ENCODE results near the gene ZNF488.

ZNF488 gene

DNA sequence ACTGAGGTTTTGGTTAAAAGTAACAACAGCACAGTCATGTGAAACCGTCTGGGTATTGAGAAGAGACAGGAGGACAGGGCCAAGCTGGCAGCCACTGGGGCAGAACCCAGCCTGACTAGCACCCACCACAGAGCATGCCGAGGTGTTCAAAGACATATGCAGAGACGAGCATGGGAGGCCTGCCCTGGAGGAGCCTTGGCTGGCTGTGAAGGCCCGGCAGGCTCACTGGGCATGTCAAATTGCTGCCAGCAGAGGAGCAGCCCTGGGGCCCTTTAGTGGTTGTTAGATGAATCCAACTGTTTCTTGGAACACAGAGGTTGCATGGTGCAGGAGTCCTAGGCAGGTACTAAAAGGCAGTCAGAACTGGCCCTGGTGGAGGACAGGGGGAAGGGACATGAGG lies 66.8 kb downstream of the ZNF488 start:
- Mint-ChIP-seq H3K36me3 (ENCODE audit: low read depth) (no peaks in the 10 kb centered on the region), H3K4me1 (ENCODE audit: low read depth) (peaks cover under 1% of the 10 kb centered on the region), H3K4me3 (no peak overlapping the region), H3K27ac (no peak overlapping the region), H3K27me3 (no peaks in the 10 kb centered on the region), H3K9me3 (no peaks in the 10 kb centered on the region)
- DNase-seq: peak; percentile 16

DNA sequence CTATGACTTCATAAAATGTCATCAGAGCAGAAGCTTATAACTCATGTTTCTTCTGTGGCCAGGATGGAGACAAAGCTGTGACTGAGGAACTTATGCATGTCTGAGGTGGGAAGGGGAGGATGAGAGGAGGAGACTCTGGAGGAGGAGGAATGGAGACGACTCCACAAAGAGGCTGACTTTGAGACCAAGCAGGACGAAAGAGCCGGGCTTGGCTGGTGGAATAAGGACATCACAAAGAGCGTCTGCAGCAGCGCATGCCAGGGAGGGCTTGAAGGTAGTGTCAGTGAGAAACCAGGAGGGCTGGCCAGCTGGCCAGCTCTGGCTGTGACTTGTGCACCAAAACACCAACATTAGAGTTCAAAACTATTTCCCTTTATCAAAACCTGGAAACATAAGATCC lies 68.0 kb downstream of the ZNF488 start:
- H3K4me3 Mint-ChIP-seq: no peak overlapping the region
- peaks cover 12% of the 10 kb centered on the region for H3K4me1 Mint-ChIP-seq (ENCODE audit: low read depth)
- no peaks in the 10 kb centered on the region for H3K9me3 Mint-ChIP-seq
- H3K27me3 Mint-ChIP-seq: no peaks in the 10 kb centered on the region
- DNase-seq: no peak
- no peaks in the 10 kb centered on the region for H3K36me3 Mint-ChIP-seq (ENCODE audit: low read depth)
- H3K27ac Mint-ChIP-seq: no peak overlapping the region

Measured in activated T-cell treated with anti-CD3 and anti-CD28 coated beads, Interleukin-2, amount 50 U/mL, for 24 hours (primary cell).